Memory B cell (primary cell): ENCODE results near the gene RPH3AL.

Experiments
- ATAC-seq: fragments of 150-1000 bp; cut with Tn5 transposase; 2 replicates; pipeline ENCODE4 v1.10.0; 2021; ENCODE audit warnings: low read depth, mild to moderate bottlenecking, moderate library complexity
- DNase-seq, 2 donors: peaks; one replicate each; pipeline ENCODE4 v3.0.0; 2022; ENCODE audit warnings: low spot score in 2 of 2
- H3K27ac Mint-ChIP-seq: one replicate; pipeline ENCODE4 v1.8.0; 2022; ENCODE audit warnings: mild to moderate bottlenecking, moderate library complexity, mixed read lengths
- H3K27me3 Mint-ChIP-seq: one replicate; pipeline ENCODE4 v1.8.0; 2022; ENCODE audit warnings: mixed read lengths
- H3K36me3 Mint-ChIP-seq: one replicate; pipeline ENCODE4 v1.8.0; 2022; ENCODE audit warnings: mild to moderate bottlenecking, mixed read lengths
- H3K4me1 Mint-ChIP-seq: one replicate; pipeline ENCODE4 v1.8.0; 2022; ENCODE audit warnings: mixed read lengths
- H3K4me3 Mint-ChIP-seq: one replicate; pipeline ENCODE4 v1.8.0; 2022; ENCODE audit warnings: mild to moderate bottlenecking, moderate library complexity, mixed read lengths
- H3K9me3 Mint-ChIP-seq: one replicate; pipeline ENCODE4 v1.8.0; 2022; ENCODE audit warnings: mixed read lengths

The RPH3AL gene

GRCh38 chr17:352421-353212 is at the start of gene RPH3AL:
Gene RPH3AL, minus strand, starts transcription at chr17:352807. Its CDS starts 25,264 bp downstream, at chr17:327543.
- no peaks in the 10 kb centered on the region for H3K36me3 Mint-ChIP-seq
- H3K4me3 Mint-ChIP-seq, result no peak within 1 kb of the TSS
- H3K27me3 Mint-ChIP-seq, result no peaks in the 10 kb centered on the region
- H3K4me1 Mint-ChIP-seq, result peaks cover 5% of the 10 kb centered on the region
- ATAC-seq (no peak), DNase-seq (no peak)
- H3K27ac Mint-ChIP-seq, result no peak within 1 kb of the TSS
- H3K9me3 Mint-ChIP-seq, result no peaks in the 10 kb centered on the region

GRCh38 chr17:400257-400656 is 47.6 kb upstream of the RPH3AL start:
- DNase-seq (no peak), ATAC-seq (no peak)
- Mint-ChIP-seq H3K9me3 (no peaks in the 10 kb centered on the region), H3K36me3 (peaks cover 10% of the 10 kb centered on the region), H3K4me3 (no peak overlapping the region), H3K27ac (no peak overlapping the region), H3K4me1 (peaks cover 5% of the 10 kb centered on the region), H3K27me3 (no peaks in the 10 kb centered on the region)

GRCh38 chr17:396788-397187 is 44.2 kb upstream of the RPH3AL start:
- Mint-ChIP-seq H3K4me3 (no peak overlapping the region), H3K9me3 (no peaks in the 10 kb centered on the region), H3K36me3 (peaks cover 4% of the 10 kb centered on the region), H3K27ac (no peak overlapping the region), H3K4me1 (no peaks in the 10 kb centered on the region), H3K27me3 (no peaks in the 10 kb centered on the region)
- ATAC-seq, result no peak
- DNase-seq, result no peak

GRCh38 chr17:395974-396373 is 43.4 kb upstream of the RPH3AL start:
- peaks cover 4% of the 10 kb centered on the region for H3K36me3 Mint-ChIP-seq
- H3K4me3 Mint-ChIP-seq, result no peak overlapping the region
- H3K27ac Mint-ChIP-seq, result no peak overlapping the region
- H3K27me3 Mint-ChIP-seq, result no peaks in the 10 kb centered on the region
- DNase-seq, result no peak
- H3K9me3 Mint-ChIP-seq, result no peaks in the 10 kb centered on the region
- ATAC-seq, result no peak
- H3K4me1 Mint-ChIP-seq, result no peaks in the 10 kb centered on the region

GRCh38 chr17:395179-395578 is 42.6 kb upstream of the RPH3AL start:
- Mint-ChIP-seq H3K9me3 (no peaks in the 10 kb centered on the region), H3K27me3 (no peaks in the 10 kb centered on the region), H3K4me1 (no peaks in the 10 kb centered on the region), H3K4me3 (no peak overlapping the region), H3K27ac (no peak overlapping the region), H3K36me3 (peaks cover 4% of the 10 kb centered on the region)
- DNase-seq (no peak), ATAC-seq (no peak)

- ATAC-seq (no peak), DNase-seq (no peak)
- H3K27ac Mint-ChIP-seq, result no peak overlapping the region
- H3K4me3 Mint-ChIP-seq, result no peak overlapping the region
- peaks cover 4% of the 10 kb centered on the region for H3K36me3 Mint-ChIP-seq
- H3K27me3 Mint-ChIP-seq, result no peaks in the 10 kb centered on the region
- H3K4me1 Mint-ChIP-seq, result no peaks in the 10 kb centered on the region
- no peaks in the 10 kb centered on the region for H3K9me3 Mint-ChIP-seq
Observed at GRCh38 chr17:394718-395095, 42.1 kb upstream of the RPH3AL start.

GRCh38 chr17:393806-394717 is 41.5 kb upstream of the RPH3AL start:
- no peak overlapping the region for H3K4me3 Mint-ChIP-seq
- DNase-seq, result no peak
- H3K27ac Mint-ChIP-seq, result peak overlapping the region; percentile 51
- H3K27me3 Mint-ChIP-seq, result no peaks in the 10 kb centered on the region
- H3K9me3 Mint-ChIP-seq, result no peaks in the 10 kb centered on the region
- no peaks in the 10 kb centered on the region for H3K4me1 Mint-ChIP-seq
- no peak for ATAC-seq
- H3K36me3 Mint-ChIP-seq, result peaks cover 4% of the 10 kb centered on the region

- no peak overlapping the region for H3K27ac Mint-ChIP-seq
- peaks cover 5% of the 10 kb centered on the region for H3K4me1 Mint-ChIP-seq
- no peak for DNase-seq
- peaks cover 6% of the 10 kb centered on the region for H3K27me3 Mint-ChIP-seq
- no peaks in the 10 kb centered on the region for H3K9me3 Mint-ChIP-seq
- H3K4me3 Mint-ChIP-seq, result no peak overlapping the region
- H3K36me3 Mint-ChIP-seq, result peaks cover 4% of the 10 kb centered on the region
- no peak for ATAC-seq
Observed at GRCh38 chr17:391850-392249, 39.2 kb upstream of the RPH3AL start.

- H3K27me3 Mint-ChIP-seq, result peaks cover 6% of the 10 kb centered on the region
- H3K27ac Mint-ChIP-seq, result no peak overlapping the region
- peaks cover 2% of the 10 kb centered on the region for H3K36me3 Mint-ChIP-seq
- ATAC-seq, result no peak
- no peaks in the 10 kb centered on the region for H3K9me3 Mint-ChIP-seq
- no peak for DNase-seq
- no peak overlapping the region for H3K4me3 Mint-ChIP-seq
- peaks cover 9% of the 10 kb centered on the region for H3K4me1 Mint-ChIP-seq
Observed at GRCh38 chr17:390025-390424, 37.4 kb upstream of the RPH3AL start.

- no peaks in the 10 kb centered on the region for H3K36me3 Mint-ChIP-seq
- no peaks in the 10 kb centered on the region for H3K9me3 Mint-ChIP-seq
- H3K27ac Mint-ChIP-seq, result no peak overlapping the region
- DNase-seq, result no peak
- no peak for ATAC-seq
- peaks cover 7% of the 10 kb centered on the region for H3K27me3 Mint-ChIP-seq
- H3K4me1 Mint-ChIP-seq, result peaks cover 17% of the 10 kb centered on the region
- H3K4me3 Mint-ChIP-seq, result peak overlapping the region; percentile 76
Observed at GRCh38 chr17:388087-388486, 35.5 kb upstream of the RPH3AL start.

GRCh38 chr17:386141-386876 is 33.7 kb upstream of the RPH3AL start:
- ATAC-seq, result peak; percentile 87
- DNase-seq, result peak; percentile 56 to 83
- H3K36me3 Mint-ChIP-seq, result peaks cover 3% of the 10 kb centered on the region
- peaks cover 2% of the 10 kb centered on the region for H3K9me3 Mint-ChIP-seq
- H3K27ac Mint-ChIP-seq, result no peak overlapping the region
- H3K4me1 Mint-ChIP-seq, result peaks cover 20% of the 10 kb centered on the region
- peaks cover 7% of the 10 kb centered on the region for H3K27me3 Mint-ChIP-seq
- peak overlapping the region; percentile 80 for H3K4me3 Mint-ChIP-seq

GRCh38 chr17:385836-386140 is 33.2 kb upstream of the RPH3AL start:
- peaks cover 2% of the 10 kb centered on the region for H3K9me3 Mint-ChIP-seq
- H3K4me1 Mint-ChIP-seq, result peaks cover 20% of the 10 kb centered on the region
- H3K4me3 Mint-ChIP-seq, result no peak overlapping the region
- H3K27ac Mint-ChIP-seq, result no peak overlapping the region
- DNase-seq (no peak), ATAC-seq (no peak)
- peaks cover 3% of the 10 kb centered on the region for H3K36me3 Mint-ChIP-seq
- peaks cover 7% of the 10 kb centered on the region for H3K27me3 Mint-ChIP-seq

- Mint-ChIP-seq H3K4me3 (peak overlapping the region; percentile 80), H3K27ac (no peak overlapping the region), H3K9me3 (peaks cover 2% of the 10 kb centered on the region), H3K4me1 (peaks cover 20% of the 10 kb centered on the region), H3K27me3 (peaks cover 7% of the 10 kb centered on the region), H3K36me3 (peaks cover 3% of the 10 kb centered on the region)
- DNase-seq (peak in 1 of 2 donors; percentile 30), ATAC-seq (peak; percentile 34)
Observed at GRCh38 chr17:385178-385835, 32.7 kb upstream of the RPH3AL start.
